ENCODE results near the gene UMPS. TPM values are rescaled to one million over a fixed set of nuclear protein-coding genes. Genes with fewer than 3 reads are reported as not detected.
A peak's percentile ranks its signal among the peaks of the same experiment; 100 is the strongest.

The UMPS gene
- total and polyA plus RNA-seq, 2 of the 4 experiments (the other 2 are of a cell fraction), result 18.7 to 26.7 TPM

DNA sequence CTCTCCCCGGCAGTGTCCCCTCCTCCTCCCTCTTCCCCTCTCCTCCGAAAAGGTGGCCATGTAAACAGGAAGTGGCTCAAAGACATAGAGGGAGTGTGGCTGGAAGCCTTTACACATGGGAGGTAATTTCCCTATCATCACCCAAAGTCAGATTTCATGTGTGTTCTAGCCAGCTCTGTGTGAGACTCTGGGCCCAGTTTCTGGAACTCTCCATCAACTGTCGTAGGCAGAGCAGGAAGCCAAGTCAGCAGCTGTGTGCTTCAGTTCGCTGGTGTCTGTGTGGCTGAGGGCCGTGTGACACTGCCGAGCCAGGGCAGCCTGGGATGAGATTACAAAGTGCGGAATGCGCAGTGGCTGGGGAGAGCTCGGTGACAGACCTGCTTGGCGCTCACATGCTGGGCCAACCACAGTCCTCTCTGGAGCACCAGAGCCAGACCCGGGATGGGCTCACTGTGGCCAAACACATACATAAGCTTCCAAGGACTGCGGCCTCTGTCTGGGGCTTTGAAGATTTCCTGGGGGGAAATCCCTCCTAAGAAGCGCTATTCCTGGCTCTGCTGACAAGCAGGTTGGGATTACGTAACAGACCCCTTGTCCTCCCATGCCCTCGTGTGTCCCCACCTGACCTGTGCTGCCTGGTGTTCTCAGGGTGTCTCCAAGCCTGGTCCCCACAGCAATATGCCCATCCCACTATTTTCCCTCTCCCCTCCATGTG, 50.7 kb downstream of the UMPS start:
- ChIA-PET POLR2A (ENCODE audit: unreplicated experiment) (no interaction called here), CTCF (no interaction called here)
- peak overlapping the region; percentile 91 for H3K23ac ChIP-seq (ENCODE audit: low read depth, low read length)
- peak overlapping the region; percentile 76 for H3K14ac ChIP-seq (replicated peaks; ENCODE audit: low read depth, low read length)
- 0 out of 2 replicates have a peak, but pooled peaks have one; percentile 8 for TF ChIP-seq MXI1 (IDR thresholded peaks at IDR 0.05; ENCODE audit: borderline replicate concordance, low read depth, low read length)
- TF ChIP-seq SMC3 (IDR thresholded peaks at IDR 0.05; ENCODE audit: low read depth, low read length), result no peak
- no peak for TF ChIP-seq CHD1 (IDR thresholded peaks at IDR 0.05; ENCODE audit: low read depth, low read length)
- TF ChIP-seq CEBPB (IDR thresholded peaks at IDR 0.05; ENCODE audit: low read depth, low read length), result peak; percentile 87
- no peak for TF ChIP-seq FOS (IDR thresholded peaks at IDR 0.05; ENCODE audit: low read depth, low read length)
- no peak for TF ChIP-seq MAZ (IDR thresholded peaks at IDR 0.05; ENCODE audit: borderline replicate concordance, low read depth, low read length)
- no peak for TF ChIP-seq RCOR1 (IDR thresholded peaks at IDR 0.05; ENCODE audit: insufficient replicate concordance, low read length)
- no peak for TF ChIP-seq RFX5 (IDR thresholded peaks at IDR 0.05; ENCODE audit: low read depth, low read length)
- no peak for TF ChIP-seq POLR2A (IDR thresholded peaks at IDR 0.05; ENCODE audit: low read depth, low read length)
- TF ChIP-seq RAD21 (IDR thresholded peaks at IDR 0.05; ENCODE audit: low read length), result no peak
- no peak for TF ChIP-seq BHLHE40 (IDR thresholded peaks at IDR 0.05; ENCODE audit: low read depth, low read length)
- TF ChIP-seq, protein P1, sequence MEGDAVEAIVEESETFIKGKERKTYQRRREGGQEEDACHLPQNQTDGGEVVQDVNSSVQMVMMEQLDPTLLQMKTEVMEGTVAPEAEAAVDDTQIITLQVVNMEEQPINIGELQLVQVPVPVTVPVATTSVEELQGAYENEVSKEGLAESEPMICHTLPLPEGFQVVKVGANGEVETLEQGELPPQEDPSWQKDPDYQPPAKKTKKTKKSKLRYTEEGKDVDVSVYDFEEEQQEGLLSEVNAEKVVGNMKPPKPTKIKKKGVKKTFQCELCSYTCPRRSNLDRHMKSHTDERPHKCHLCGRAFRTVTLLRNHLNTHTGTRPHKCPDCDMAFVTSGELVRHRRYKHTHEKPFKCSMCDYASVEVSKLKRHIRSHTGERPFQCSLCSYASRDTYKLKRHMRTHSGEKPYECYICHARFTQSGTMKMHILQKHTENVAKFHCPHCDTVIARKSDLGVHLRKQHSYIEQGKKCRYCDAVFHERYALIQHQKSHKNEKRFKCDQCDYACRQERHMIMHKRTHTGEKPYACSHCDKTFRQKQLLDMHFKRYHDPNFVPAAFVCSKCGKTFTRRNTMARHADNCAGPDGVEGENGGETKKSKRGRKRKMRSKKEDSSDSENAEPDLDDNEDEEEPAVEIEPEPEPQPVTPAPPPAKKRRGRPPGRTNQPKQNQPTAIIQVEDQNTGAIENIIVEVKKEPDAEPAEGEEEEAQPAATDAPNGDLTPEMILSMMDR (conservative IDR thresholded peaks at IDR 0.05; ENCODE audit: low read depth, low read length), result no peak
- 0 out of 2 replicates have a peak, but pooled peaks have one; percentile 4 for TF ChIP-seq MAFK (IDR thresholded peaks at IDR 0.05; ENCODE audit: low read depth, low read length)
- TF ChIP-seq, protein P2, sequence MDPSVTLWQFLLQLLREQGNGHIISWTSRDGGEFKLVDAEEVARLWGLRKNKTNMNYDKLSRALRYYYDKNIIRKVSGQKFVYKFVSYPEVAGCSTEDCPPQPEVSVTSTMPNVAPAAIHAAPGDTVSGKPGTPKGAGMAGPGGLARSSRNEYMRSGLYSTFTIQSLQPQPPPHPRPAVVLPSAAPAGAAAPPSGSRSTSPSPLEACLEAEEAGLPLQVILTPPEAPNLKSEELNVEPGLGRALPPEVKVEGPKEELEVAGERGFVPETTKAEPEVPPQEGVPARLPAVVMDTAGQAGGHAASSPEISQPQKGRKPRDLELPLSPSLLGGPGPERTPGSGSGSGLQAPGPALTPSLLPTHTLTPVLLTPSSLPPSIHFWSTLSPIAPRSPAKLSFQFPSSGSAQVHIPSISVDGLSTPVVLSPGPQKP (IDR thresholded peaks at IDR 0.05; ENCODE audit: borderline replicate concordance, low read depth, low read length), result no peak
- TF ChIP-seq, protein P3, sequence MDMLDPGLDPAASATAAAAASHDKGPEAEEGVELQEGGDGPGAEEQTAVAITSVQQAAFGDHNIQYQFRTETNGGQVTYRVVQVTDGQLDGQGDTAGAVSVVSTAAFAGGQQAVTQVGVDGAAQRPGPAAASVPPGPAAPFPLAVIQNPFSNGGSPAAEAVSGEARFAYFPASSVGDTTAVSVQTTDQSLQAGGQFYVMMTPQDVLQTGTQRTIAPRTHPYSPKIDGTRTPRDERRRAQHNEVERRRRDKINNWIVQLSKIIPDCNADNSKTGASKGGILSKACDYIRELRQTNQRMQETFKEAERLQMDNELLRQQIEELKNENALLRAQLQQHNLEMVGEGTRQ (IDR thresholded peaks at IDR 0.05; ENCODE audit: low read depth, low read length), result no peak
- peak overlapping the region; percentile 89; the same call in 2 of the 3 replicates for H2BK15ac ChIP-seq (ENCODE audit: low read depth, low read length)
- peaks cover 50% of the 10 kb centered on the region for H3K9me1 ChIP-seq (ENCODE audit: insufficient read depth, low read length)
- dilution Hi-C loops (cut with HindIII; ENCODE audit: low sequenced_read_pairs, unreplicated experiment), result no loop called here
- H3K4ac ChIP-seq (ENCODE audit: low read depth, low read length), result peak overlapping the region; percentile 92
- peak overlapping the region; percentile 92 for H2AFZ ChIP-seq (replicated peaks; ENCODE audit: low read length, poor library complexity)
- peaks cover 14% of the 10 kb centered on the region; the same call in 1 of the 2 replicates for H4K20me1 ChIP-seq (ENCODE audit: insufficient read depth, low read length)
- H4K8ac ChIP-seq (ENCODE audit: low read depth in 2 of 2, low read length in 2 of 2), result peak overlapping the region; percentile 19 to 92
- no peak overlapping the region for H3K4me3 ChIP-seq (ENCODE audit: insufficient read depth, low read depth, low read length)
- peaks cover 29% of the 10 kb centered on the region for H3K4me1 ChIP-seq (ENCODE audit: control insufficient read depth, insufficient read depth, low read length)
- peak overlapping the region; percentile 81 for H2BK5ac ChIP-seq (ENCODE audit: low read depth, low read length, poor library complexity, severe bottlenecking)
- peak overlapping the region; percentile 63 for H4K5ac ChIP-seq (ENCODE audit: low read depth, low read length)
- WGBS, 2 experiments (ENCODE audit: extremely low coverage in 2 of 2, insufficient read length in 1 of 2), result no CpG with 5 or more reads among the region's 15 CpGs
- peak overlapping the region; percentile 77 for H4K91ac ChIP-seq (ENCODE audit: insufficient read depth, low read depth, low read length)
- peak overlapping the region; percentile 18 for H3K4me2 ChIP-seq (ENCODE audit: low read depth, low read length)
- H3K79me1 ChIP-seq (ENCODE audit: low read depth in 1 of 2, low read length in 2 of 2), result peaks cover 11 to 82% of the 10 kb centered on the region in 2 experiments
- H2AK5ac ChIP-seq (ENCODE audit: low read depth, low read length), result peak overlapping the region; percentile 96
- H3K9ac ChIP-seq (ENCODE audit: low read depth, low read length), result 0 out of 2 replicates have a peak overlapping the region, but pooled peaks have one; percentile 13
- in situ Hi-C loops (cut with MboI; ENCODE audit: low sequenced_read_pairs), result no loop called here
- intact Hi-C loops (cut with micrococcal nuclease), result no loop called here
- peak overlapping the region; percentile 87 for H2BK120ac ChIP-seq (ENCODE audit: low read depth, low read length)
- DNase-seq, result peak; percentile 58
- H3K56ac ChIP-seq (ENCODE audit: extremely low read depth, insufficient read depth, low read length), result peak overlapping the region; percentile 45
- H2BK20ac ChIP-seq (ENCODE audit: low read depth, low read length), result peak overlapping the region; percentile 91
- no TSS peak for BruUV-seq (replicated peaks)
- peak overlapping the region; percentile 68 for H3K18ac ChIP-seq (ENCODE audit: low read depth, low read length)
- peak overlapping the region; percentile 71 for H3K27ac ChIP-seq (ENCODE audit: insufficient read depth, low read length)
- H2AK9ac ChIP-seq (replicated peaks; ENCODE audit: low read depth, low read length, poor library complexity), result peak overlapping the region; percentile 93
- peaks cover 10% of the 10 kb centered on the region; the same call in 1 of the 2 replicates for H3K36me3 ChIP-seq (ENCODE audit: control insufficient read depth, insufficient read depth, low read length)
- no peaks in the 10 kb centered on the region for H3K27me3 ChIP-seq (ENCODE audit: control insufficient read depth, insufficient read depth, low read length)
- peak; percentile 62 for ATAC-seq (ENCODE audit: low read depth)
- H3K9me3 ChIP-seq (ENCODE audit: control insufficient read depth, insufficient read depth, low read length), result no peaks in the 10 kb centered on the region
